Right ventricle myocardium inferior (tissue), 1 donor: ENCODE data around the gene ARRDC3. TPM values are rescaled to one million over a fixed set of nuclear protein-coding genes. Genes with fewer than 3 reads are reported as not detected.

Experiments used
- ATAC-seq: fragments of 200-7000 bp; cut with Tn5 transposase; one replicate; pipeline ENCODE4 v1.9.1; 2020; ENCODE audit warnings: mild to moderate bottlenecking, moderate library complexity
- DNase-seq: peaks from one replicate; pipeline ENCODE4 v3.0.0; 2021; ENCODE audit errors: missing footprints
- intact Hi-C: fragments of 100-400 bp; cut with DNase I; formaldehyde crosslinking; loops from one replicate; pipeline ENCODE4 v1.11.0; 2022
- long read RNA-seq: library from polyadenylated mRNA; unstranded; transcript quantifications from one replicate; pipeline ENCODE4 v2.0.0, GENCODE V29; 2021
- total RNA-seq: library from RNA; stranded (reverse); fragmentation: NEBNext Ultra II Directional; extraction: Animal tissue kit (Norgen Biotek cat#: 25700); gene quantifications from one replicate; pipeline ENCODE4 v1.2.1, GENCODE V29; 2021
- donor health status: DM: no; HTN: yes; CAD: no; lungs with severe emphysema.

ARRDC3 gene, protein sequence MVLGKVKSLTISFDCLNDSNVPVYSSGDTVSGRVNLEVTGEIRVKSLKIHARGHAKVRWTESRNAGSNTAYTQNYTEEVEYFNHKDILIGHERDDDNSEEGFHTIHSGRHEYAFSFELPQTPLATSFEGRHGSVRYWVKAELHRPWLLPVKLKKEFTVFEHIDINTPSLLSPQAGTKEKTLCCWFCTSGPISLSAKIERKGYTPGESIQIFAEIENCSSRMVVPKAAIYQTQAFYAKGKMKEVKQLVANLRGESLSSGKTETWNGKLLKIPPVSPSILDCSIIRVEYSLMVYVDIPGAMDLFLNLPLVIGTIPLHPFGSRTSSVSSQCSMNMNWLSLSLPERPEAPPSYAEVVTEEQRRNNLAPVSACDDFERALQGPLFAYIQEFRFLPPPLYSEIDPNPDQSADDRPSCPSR
- total RNA-seq: 19.9 TPM
- long read RNA-seq, full-length matches to known transcripts: 10 of 10 reads
- long read RNA-seq, partial matches to known transcripts: 0 of 10 reads
- long read RNA-seq, other reads (novel, unspliced or antisense): 0 of 10 reads

DNA sequence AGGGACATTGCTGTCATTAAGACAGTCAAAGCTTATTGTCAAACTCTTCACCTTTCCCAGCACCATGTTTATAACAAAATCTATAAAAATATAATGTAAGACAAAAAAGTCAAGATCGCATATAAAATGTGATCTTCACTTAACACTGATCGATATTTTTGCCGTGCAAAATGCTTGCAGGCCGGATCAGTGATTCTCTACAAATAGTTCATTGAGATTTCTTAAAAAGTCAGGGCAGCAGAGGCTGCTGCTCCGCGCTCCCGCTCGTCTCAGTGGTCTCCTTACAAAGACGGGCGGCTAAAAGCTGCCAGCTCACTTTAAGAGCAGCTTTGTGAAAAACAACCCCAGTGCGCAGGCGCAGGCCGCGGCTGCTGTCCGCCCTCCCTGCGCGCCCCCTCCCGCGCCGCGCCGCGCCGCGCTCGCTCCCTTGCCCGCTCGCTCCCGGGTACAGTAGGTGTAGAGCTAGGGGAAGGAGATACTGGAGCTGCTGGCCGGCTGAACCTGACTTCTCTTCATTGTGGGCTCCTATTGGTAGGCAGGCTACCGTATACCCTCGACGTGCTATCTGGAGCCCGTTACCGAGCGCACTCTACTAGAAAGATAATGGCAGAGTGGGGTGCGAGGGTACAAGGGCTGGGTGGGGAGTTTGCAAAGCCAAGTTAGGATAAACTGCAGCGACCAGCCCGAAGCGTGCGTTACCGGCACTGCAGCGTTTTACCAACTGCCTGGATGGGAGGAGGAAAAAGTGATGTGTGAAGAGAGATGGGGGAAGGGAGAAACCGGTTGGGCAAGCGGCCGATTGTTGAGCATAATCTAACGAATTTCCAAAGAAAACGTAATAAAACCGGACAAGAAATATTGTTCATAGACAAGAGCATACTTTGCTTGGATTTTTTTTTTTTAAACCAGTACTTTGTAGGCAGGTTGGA is at the start of gene ARRDC3:
TSS of gene ARRDC3 (minus strand) at position 291 of the 929 bp plus-strand sequence. CDS start at position 66, 225 bp downstream.
- intact Hi-C loops: loop anchor here (1.0 kb wide), 2 partner anchors 103 to 282 kb away; no protein-coding TSS in a partner anchor
- peak; percentile 82 for ATAC-seq
- peak; percentile 99 for DNase-seq

DNA sequence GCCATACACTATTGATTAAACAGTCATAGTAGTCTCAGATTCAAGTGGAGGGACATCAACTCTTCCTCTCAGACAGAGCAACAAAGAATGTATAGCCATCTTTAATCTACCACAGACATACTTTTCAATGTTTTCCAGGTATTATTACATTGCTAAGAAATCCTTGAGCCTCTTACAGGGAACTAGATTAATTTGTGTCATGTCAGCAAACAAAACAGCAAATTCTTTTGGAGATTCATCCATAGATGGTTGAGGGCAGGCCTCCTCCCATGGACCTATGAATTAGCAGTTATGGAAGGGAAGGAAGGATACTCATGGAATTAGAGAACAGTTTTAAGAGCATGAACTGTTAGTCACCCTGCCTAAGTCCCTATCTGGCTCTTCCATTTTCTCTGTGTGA is 47.8 kb upstream of the ARRDC3 start:
- intact Hi-C loops: no loop called here
- DNase-seq (no peak), ATAC-seq (no peak)

DNA sequence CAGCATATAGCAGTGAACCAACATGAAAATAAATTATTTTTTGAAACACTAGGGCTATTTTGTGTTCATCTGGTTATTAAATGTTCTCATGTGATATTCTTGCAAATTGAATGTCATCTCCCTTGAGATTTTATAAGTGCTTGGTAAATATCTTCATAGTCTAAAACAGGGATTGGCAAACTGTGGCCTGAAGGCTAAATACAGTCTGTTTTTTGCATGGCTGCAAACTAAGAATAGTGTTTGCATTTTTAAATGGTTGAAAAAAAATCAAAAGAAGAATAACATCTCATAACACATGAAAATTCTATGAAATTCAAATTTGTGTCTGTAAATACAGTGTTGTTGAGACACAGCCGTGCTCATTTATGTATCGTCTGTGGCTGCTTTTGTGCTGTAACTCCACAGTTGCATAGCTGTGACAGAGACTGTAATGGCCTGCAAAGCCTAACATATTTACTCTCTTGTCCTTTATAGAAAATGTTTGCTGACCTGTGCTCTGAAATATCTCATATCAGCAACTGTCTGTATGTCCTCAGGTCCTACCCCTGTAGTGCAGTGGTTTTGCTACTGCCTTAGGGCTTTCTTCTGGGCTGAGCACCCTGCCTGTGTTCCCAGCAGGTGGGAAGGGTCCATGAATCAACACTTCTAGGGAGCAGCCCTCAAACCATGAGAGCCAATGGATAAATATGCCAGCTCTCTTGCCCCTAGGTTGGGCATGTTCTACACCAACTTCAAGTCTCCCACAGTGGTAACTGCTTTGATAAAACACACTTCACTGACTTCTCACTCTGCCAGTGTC is 41.7 kb upstream of the ARRDC3 start:
- ATAC-seq: no peak
- DNase-seq: no peak
- intact Hi-C loops: no loop called here

GRCh38 chr5:91423871-91424270 is 40.8 kb upstream of the ARRDC3 start:
- DNase-seq: no peak
- ATAC-seq: no peak
- intact Hi-C loops: no loop called here

DNA sequence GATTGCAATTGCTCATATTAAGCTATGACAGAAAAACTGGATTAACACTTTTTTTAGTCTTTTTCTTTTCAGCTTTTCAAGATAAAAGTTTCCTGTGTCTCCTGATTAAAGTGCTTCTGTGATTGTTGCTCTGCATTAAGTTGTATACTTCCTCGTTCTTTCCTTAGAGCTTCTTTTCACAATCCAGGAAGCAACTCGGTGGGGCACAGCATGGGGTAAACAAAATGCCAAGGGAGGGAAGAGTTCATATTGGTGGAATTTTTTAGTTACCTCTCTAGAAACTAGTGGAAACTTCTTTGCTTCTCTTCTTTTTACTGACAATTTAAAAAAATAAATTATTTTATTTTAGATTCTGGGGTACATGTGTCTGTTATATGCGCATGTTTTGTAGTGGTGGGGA is 37.8 kb upstream of the ARRDC3 start:
- ATAC-seq (no peak), DNase-seq (no peak)
- intact Hi-C loops: no loop called here

- ATAC-seq: no peak
- intact Hi-C loops: loop anchor here (2.0 kb wide), 2 partner anchors 487 to 553 kb away; no protein-coding TSS in a partner anchor
- DNase-seq: no peak
These were observed 36.7 kb upstream of the ARRDC3 start for GRCh38 chr5:91419571-91420537.

- DNase-seq (no peak), ATAC-seq (no peak)
- intact Hi-C loops: loop anchor here (2.0 kb wide), 2 partner anchors 486 to 552 kb away; no protein-coding TSS in a partner anchor
These were observed 36.0 kb upstream of the ARRDC3 start for GRCh38 chr5:91419136-91419535.

- intact Hi-C loops: loop anchor here (2.0 kb wide), 2 partner anchors 485 to 551 kb away; no protein-coding TSS in a partner anchor
- ATAC-seq (no peak), DNase-seq (no peak)
These were observed 35.0 kb upstream of the ARRDC3 start for GRCh38 chr5:91418158-91418557.

DNA sequence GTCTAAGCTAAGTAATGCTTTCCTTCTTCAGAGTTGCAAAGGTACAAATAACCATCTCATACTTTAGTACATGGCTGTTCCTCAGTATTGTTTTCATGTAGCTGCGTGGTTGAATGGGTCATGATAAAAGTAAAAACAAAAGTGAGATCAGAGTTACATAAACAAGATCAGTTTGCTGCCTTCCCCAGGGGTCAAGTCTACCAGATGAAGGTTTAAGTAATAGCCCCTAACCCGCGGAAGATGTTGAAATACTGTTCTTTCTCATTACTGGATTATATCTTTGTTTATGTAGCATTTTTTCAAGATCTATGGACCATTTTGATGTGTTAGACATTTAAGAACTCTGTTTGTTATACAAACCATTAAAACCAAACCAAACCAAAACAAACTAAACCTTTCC is 34.1 kb upstream of the ARRDC3 start:
- no peak for ATAC-seq
- no peak for DNase-seq
- intact Hi-C loops: no loop called here

GRCh38 chr5:91416491-91416890 is 33.4 kb upstream of the ARRDC3 start:
- no peak for DNase-seq
- intact Hi-C loops: no loop called here
- no peak for ATAC-seq

DNA sequence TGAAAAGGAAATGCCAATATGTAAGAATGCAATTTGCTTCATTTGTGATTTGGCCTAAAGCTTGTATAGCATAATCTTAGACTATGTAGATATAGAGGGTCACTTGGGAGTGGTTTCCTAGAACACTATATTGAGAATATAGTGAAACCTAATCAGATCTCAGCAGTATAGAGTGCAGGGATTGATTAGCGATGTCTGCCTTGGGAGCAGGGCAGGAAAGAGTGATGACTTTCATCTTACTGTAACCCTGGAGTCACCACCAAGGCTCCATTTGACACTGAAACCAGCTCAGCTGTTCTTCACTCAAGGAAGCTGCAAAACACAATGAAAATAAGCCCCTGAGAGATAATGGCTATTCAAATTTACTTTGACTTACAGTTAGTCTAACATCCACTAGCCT is 26.2 kb upstream of the ARRDC3 start:
- intact Hi-C loops: no loop called here
- no peak for DNase-seq

DNA sequence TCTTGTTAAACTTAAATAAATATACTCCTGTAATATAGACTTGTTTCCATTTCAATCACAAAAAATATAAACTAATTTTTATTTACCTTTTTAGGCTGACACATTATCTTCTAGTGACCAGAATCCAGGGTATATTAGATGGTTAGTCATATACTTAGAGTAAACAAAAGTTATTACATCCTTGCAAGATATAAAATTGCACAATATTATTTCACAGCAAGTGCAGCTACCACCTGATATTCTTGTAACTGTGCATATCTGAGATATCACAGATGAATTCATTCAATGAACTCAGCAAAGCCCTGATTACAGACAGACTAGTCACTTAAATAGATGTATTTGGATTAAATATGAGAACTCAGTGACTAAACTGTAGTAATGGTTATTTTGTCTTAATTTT is 25.6 kb upstream of the ARRDC3 start:
- DNase-seq (no peak), ATAC-seq (no peak)
- intact Hi-C loops: no loop called here

More for the DNA sequence above, 26.2 kb upstream of the ARRDC3 start:
- no peak for ATAC-seq

- intact Hi-C loops: no loop called here
- DNase-seq: no peak
These were observed 24.1 kb upstream of the ARRDC3 start for GRCh38 chr5:91407204-91407603.

DNA sequence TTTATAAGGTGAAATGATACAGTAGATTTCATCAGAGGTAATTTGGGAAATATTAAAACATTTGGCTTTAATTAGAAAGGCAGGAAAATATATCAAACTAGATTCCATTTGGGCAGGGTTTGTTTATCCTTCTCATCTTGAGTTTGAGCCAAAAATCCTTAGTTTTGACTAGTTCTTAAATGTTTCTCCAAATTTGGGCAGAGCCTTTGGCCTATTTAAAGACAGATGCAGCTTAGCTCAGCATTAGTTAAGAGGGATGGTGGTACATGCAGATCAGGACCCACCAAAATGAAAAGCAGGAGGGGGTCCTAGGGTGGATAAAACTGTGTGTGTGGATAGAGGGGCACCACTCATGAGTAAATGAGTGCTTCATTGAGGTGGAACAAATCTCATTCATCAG is 20.3 kb upstream of the ARRDC3 start:
- ATAC-seq (no peak), DNase-seq (no peak)
- intact Hi-C loops: no loop called here

More at GRCh38 chr5:91407204-91407603, 24.1 kb upstream of the ARRDC3 start:
- ATAC-seq: no peak

- no peak for ATAC-seq
- intact Hi-C loops: no loop called here
- DNase-seq: no peak
These were observed 18.1 kb upstream of the ARRDC3 start for GRCh38 chr5:91401175-91401574.

DNA sequence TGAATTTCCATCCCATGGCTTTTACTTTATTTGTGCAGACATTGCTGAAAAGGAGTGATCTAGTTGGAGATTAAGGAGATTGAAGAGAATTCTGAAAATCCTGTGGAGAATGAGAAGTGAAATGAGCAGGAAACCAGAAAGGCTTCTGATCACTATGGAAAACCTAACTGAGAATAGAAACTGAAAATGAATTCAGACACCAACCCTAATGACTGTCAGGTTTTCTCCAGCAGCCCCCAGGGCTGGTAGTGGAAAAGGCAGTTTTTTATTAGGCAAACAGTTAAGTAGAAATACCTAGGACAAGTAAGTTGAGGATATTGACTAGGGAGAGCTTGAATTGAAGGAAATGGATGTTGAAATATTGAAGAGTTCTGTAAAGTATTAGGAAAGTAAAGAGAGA is 14.7 kb upstream of the ARRDC3 start:
- intact Hi-C loops: no loop called here
- DNase-seq (no peak), ATAC-seq (no peak)

DNA sequence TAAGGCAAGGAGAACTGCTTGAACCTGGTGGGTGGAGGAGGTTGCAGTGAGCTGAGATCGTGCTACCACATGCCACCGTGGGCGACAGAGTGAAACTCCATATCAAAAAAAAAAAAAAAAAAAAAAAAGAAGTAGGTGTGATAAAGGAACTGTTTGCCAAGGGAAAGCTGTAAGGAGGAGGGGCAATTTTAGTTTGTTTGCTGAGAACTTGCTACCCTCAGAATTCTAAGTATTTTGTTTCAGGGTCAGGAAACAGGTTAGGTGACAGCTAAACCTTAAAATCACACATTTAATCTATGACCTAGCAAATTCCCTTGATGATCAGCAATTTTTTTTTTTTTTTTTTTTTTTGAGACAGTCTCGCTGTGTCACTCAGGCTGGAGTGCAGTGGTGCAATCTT is 7.2 kb upstream of the ARRDC3 start:
- DNase-seq (no peak), ATAC-seq (no peak)
- intact Hi-C loops: no loop called here
